OCI-LY7 (cell line): Measurements from ENCODE around the gene SFRP4.

Experiments
- EZH2phosphoT487 ChIP-seq: fragments of 200-600 bp; sonication (generic); IDR thresholded peaks from 2 replicates; pipeline ENCODE4 v1.6.1; 2018; ENCODE audit warnings: low read depth, borderline replicate concordance, mild to moderate bottlenecking, mixed run types, antibody characterized with exemption, low read length, moderate library complexity, mixed read lengths
- TF ChIP-seq, protein P1 (sequence below): fragments of 200-600 bp; sonication (generic); conservative IDR thresholded peaks from 2 replicates; pipeline ENCODE4 v1.5.1; 2014; ENCODE audit warnings: mild to moderate bottlenecking, antibody characterized with exemption, low read length, moderate library complexity, mixed read lengths

DNA sequence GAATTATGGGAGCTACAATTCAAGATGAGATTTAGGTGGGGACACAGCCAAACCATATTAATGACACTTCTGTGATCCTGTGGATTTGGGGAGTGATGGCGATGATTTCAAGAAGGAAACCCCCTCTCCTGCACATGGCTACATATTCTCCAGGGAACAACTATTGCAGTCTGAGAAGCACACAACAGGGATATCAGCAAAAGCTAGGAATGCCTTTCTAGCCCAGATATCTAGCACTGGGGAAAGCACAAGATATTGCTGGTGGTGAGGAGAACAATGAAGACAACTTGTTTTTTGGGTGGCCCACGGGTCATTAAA is 28.1 kb upstream of the SFRP4 start:
- TF ChIP-seq, protein P1, sequence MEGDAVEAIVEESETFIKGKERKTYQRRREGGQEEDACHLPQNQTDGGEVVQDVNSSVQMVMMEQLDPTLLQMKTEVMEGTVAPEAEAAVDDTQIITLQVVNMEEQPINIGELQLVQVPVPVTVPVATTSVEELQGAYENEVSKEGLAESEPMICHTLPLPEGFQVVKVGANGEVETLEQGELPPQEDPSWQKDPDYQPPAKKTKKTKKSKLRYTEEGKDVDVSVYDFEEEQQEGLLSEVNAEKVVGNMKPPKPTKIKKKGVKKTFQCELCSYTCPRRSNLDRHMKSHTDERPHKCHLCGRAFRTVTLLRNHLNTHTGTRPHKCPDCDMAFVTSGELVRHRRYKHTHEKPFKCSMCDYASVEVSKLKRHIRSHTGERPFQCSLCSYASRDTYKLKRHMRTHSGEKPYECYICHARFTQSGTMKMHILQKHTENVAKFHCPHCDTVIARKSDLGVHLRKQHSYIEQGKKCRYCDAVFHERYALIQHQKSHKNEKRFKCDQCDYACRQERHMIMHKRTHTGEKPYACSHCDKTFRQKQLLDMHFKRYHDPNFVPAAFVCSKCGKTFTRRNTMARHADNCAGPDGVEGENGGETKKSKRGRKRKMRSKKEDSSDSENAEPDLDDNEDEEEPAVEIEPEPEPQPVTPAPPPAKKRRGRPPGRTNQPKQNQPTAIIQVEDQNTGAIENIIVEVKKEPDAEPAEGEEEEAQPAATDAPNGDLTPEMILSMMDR = no peak
- no peak for TF ChIP-seq EZH2phosphoT487
